CD14-positive monocyte (primary cell): ENCODE measurements around the gene DPEP2NB. TPM values are rescaled to one million over a fixed set of nuclear protein-coding genes. Genes with fewer than 3 reads are reported as not detected.
"Not testable (repeated sequence)": the region's sequence is repeated elsewhere in the genome, so short reads cannot be mapped to it uniquely, and the experiment has no call there.

Source experiments
- DNase-seq, 3 donors: peaks; one replicate each; pipeline ENCODE4 v3.0.0-alpha.2; 2011 to 2022
- H2AFZ ChIP-seq: 2 replicates; pipeline ENCODE4 v1.6.0; 2012; ENCODE audit warnings: mild to moderate bottlenecking, low read depth, low read length, inconsistent platforms; ENCODE audit not compliant: insufficient read depth, poor library complexity, severe bottlenecking
- H3K27ac ChIP-seq, 2 donors: 1 replicate in 1 of 2; 2 replicates in 1 of 2; pipeline ENCODE4 v1.5.1; 2012 to 2013; ENCODE audit warnings: low read length in 2 of 2, control low read depth in 1 of 2, inconsistent platforms in 1 of 2, low read depth in 1 of 2, mild to moderate bottlenecking in 1 of 2
- H3K27me3 ChIP-seq, 2 donors: one replicate each; pipeline versions ENCODE4 v1.6.0 to v1.6.1; 2011 to 2013; ENCODE audit warnings: low read length in 2 of 2; ENCODE audit not compliant: control insufficient read depth in 2 of 2, insufficient read depth in 2 of 2
- H3K36me3 ChIP-seq, 2 donors: replicated peaks in 1 of 2; 1 replicate in 1 of 2; 2 replicates in 1 of 2; pipeline versions ENCODE4 v1.5.1 to v1.6.1; 2012 to 2013; ENCODE audit warnings: low read length in 2 of 2, control low read depth in 1 of 2, inconsistent platforms in 1 of 2, mild to moderate bottlenecking in 1 of 2; ENCODE audit not compliant: insufficient read depth in 2 of 2, control insufficient read depth in 1 of 2
- H3K4me1 ChIP-seq, 2 donors: 1 replicate in 1 of 2; 2 replicates in 1 of 2; pipeline versions ENCODE4 v1.5.1 to v1.6.1; 2012 to 2013; ENCODE audit warnings: low read length in 2 of 2, control low read depth in 1 of 2, inconsistent platforms in 1 of 2, mild to moderate bottlenecking in 1 of 2, moderate library complexity in 1 of 2; ENCODE audit not compliant: insufficient read depth in 2 of 2, control insufficient read depth in 1 of 2
- H3K4me2 ChIP-seq: replicated peaks from 2 replicates; pipeline ENCODE3; 2012; ENCODE audit warnings: low read length, moderate library complexity, mild to moderate bottlenecking; ENCODE audit not compliant: poor library complexity, severe bottlenecking; ENCODE audit errors: extremely low read depth
- H3K4me3 ChIP-seq, 3 experiments: fragments of 200-600 bp in 1 of 3; sonication (generic) in 1 of 3; replicated peaks in 1 of 3; 1 replicate in 2 of 3; 2 replicates in 1 of 3; pipeline ENCODE4 v1.5.1; 2011 to 2013; ENCODE audit warnings: low read length in 3 of 3, mild to moderate bottlenecking in 3 of 3, control low read depth in 2 of 3, low read depth in 2 of 3, inconsistent platforms in 1 of 3, moderate library complexity in 1 of 3
- H3K79me2 ChIP-seq: 2 replicates; pipeline ENCODE4 v1.6.0; 2012; ENCODE audit warnings: mild to moderate bottlenecking, control low read depth, inconsistent platforms, low read length, moderate library complexity; ENCODE audit not compliant: insufficient read depth
- H3K9ac ChIP-seq: 2 replicates; pipeline ENCODE4 v1.6.0; 2017; ENCODE audit warnings: low read length, mild to moderate bottlenecking; ENCODE audit not compliant: insufficient read depth, poor library complexity, severe bottlenecking
- H3K9me3 ChIP-seq, 2 donors: replicated peaks in 1 of 2; 1 replicate in 1 of 2; 2 replicates in 1 of 2; pipeline versions ENCODE4 v1.5.1 to v1.6.1; 2012 to 2013; ENCODE audit warnings: low read length in 2 of 2, control low read depth in 1 of 2; ENCODE audit not compliant: control insufficient read depth in 1 of 2, insufficient read depth in 1 of 2
- H4K20me1 ChIP-seq: 2 replicates; pipeline ENCODE4 v1.6.0; 2012; ENCODE audit warnings: mild to moderate bottlenecking, low read length, control low read depth, moderate library complexity; ENCODE audit not compliant: insufficient read depth
- H3K27ac Mint-ChIP-seq, 7 donors: one replicate each; pipeline ENCODE4 v1.8.0; 2020; ENCODE audit warnings: mild to moderate bottlenecking in 7 of 7, mixed read lengths in 7 of 7, moderate library complexity in 6 of 7, inconsistent platforms in 2 of 7
- H3K27me3 Mint-ChIP-seq, 3 donors: one replicate each; pipeline ENCODE4 v1.8.0; 2021 to 2022; ENCODE audit warnings: low read depth in 3 of 3, mild to moderate bottlenecking in 3 of 3, mixed read lengths in 3 of 3, moderate library complexity in 3 of 3, inconsistent platforms in 1 of 3
- H3K36me3 Mint-ChIP-seq, 2 donors: one replicate each; pipeline ENCODE4 v1.8.0; 2020; ENCODE audit warnings: mixed read lengths in 2 of 2, inconsistent platforms in 1 of 2, mild to moderate bottlenecking in 1 of 2
- H3K4me1 Mint-ChIP-seq: one replicate; pipeline ENCODE4 v1.8.0; 2020; ENCODE audit warnings: mild to moderate bottlenecking, mixed read lengths
- H3K4me3 Mint-ChIP-seq, 2 donors: one replicate each; pipeline ENCODE4 v1.8.0; 2020; ENCODE audit warnings: mild to moderate bottlenecking in 2 of 2, mixed read lengths in 2 of 2, moderate library complexity in 1 of 2
- H3K9me3 Mint-ChIP-seq, 7 donors: one replicate each; pipeline ENCODE4 v1.8.0; 2020 to 2022; ENCODE audit warnings: mixed read lengths in 7 of 7, mild to moderate bottlenecking in 6 of 7, moderate library complexity in 6 of 7, inconsistent platforms in 2 of 7
- CTCF ChIP-seq: fragments of 200-600 bp; IDR thresholded peaks from one replicate; pipeline ENCODE4 v1.8.0; 2022; ENCODE audit warnings: antibody characterized with exemption, mild to moderate bottlenecking
- WGBS: methylation state at CpG from one replicate; pipeline ENCODE4 v1.1.5; 2013; ENCODE audit warnings: missing lambda C conversion rate; ENCODE audit not compliant: insufficient coverage; 5-methylcytosine and 5-hydroxymethylcytosine counted together
- intact Hi-C, 2 donors: fragments of 100-400 bp; cut with micrococcal nuclease; formaldehyde crosslinking; loops; one replicate each; pipeline versions ENCODE4 v1.15.0 to v1.15.1; 2023
- polyA plus RNA-seq, 3 donors: library from polyadenylated mRNA; depleted of rRNA in 1 of 3; unstranded in 2 of 3; stranded (reverse) in 1 of 3; fragments of 300-500 nt in 2 of 3; fragments of >200 nt in 1 of 3; fragmentation: Illumina TruSeq in 2 of 3; gene quantifications; 1 replicate in 2 of 3; 2 replicates in 1 of 3; pipeline ENCODE4 v1.2.3, GENCODE V29; 2012 to 2021

DPEP2NB gene
- polyA plus RNA-seq, 3 donors, result not detected

GRCh38 chr16:67975321-67976105 lies 40.2 kb downstream of the DPEP2NB start:
- WGBS, result 97% methylated on average over 10 of the region's 14 CpGs
- no peak overlapping the region for H3K4me3 ChIP-seq
- Mint-ChIP-seq H3K9me3 (no peaks in the 10 kb centered on the region), H3K27me3 (peaks cover 3 to 16% (median 12%) of the 10 kb centered on the region in 3 donors), H3K27ac (no peak overlapping the region), H3K4me1 (no peaks in the 10 kb centered on the region), H3K36me3 (no peaks in the 10 kb centered on the region), H3K4me3 (no peak overlapping the region)
- no peaks in the 10 kb centered on the region for H3K27me3 ChIP-seq
- H3K4me2 ChIP-seq, result no peak overlapping the region
- no peak overlapping the region for H2AFZ ChIP-seq
- no peaks in the 10 kb centered on the region for H3K9me3 ChIP-seq
- H3K4me1 ChIP-seq, result no peaks in the 10 kb centered on the region
- no peaks in the 10 kb centered on the region for H4K20me1 ChIP-seq
- no peak for TF ChIP-seq CTCF
- H3K36me3 ChIP-seq, result no peaks in the 10 kb centered on the region
- DNase-seq, result no peak
- no peaks in the 10 kb centered on the region for H3K79me2 ChIP-seq
- intact Hi-C loops, result no loop called here
- no peak overlapping the region for H3K27ac ChIP-seq
- no peak overlapping the region for H3K9ac ChIP-seq

GRCh38 chr16:67972285-67972684 lies 43.4 kb downstream of the DPEP2NB start:
- peaks cover 12% of the 10 kb centered on the region for H3K4me1 Mint-ChIP-seq
- peaks cover 8 to 11% of the 10 kb centered on the region in 2 donors for H3K4me1 ChIP-seq
- H2AFZ ChIP-seq, H3K9ac ChIP-seq, H3K27ac ChIP-seq, H4K20me1 ChIP-seq, H3K4me2 ChIP-seq, H3K79me2 ChIP-seq, DNase-seq, H3K4me3 ChIP-seq, H3K36me3 Mint-ChIP-seq, H3K9me3 Mint-ChIP-seq, H3K9me3 ChIP-seq, H3K27me3 ChIP-seq, H3K36me3 ChIP-seq, intact Hi-C loops, H3K27ac Mint-ChIP-seq, H3K4me3 Mint-ChIP-seq: not testable (repeated sequence)
- peaks cover 5 to 13% (median 11%) of the 10 kb centered on the region in 3 donors for H3K27me3 Mint-ChIP-seq
- WGBS, result 95% methylated on average over 6 of the region's 7 CpGs
